ENCODE measurements around the gene RENBP.

DNA sequence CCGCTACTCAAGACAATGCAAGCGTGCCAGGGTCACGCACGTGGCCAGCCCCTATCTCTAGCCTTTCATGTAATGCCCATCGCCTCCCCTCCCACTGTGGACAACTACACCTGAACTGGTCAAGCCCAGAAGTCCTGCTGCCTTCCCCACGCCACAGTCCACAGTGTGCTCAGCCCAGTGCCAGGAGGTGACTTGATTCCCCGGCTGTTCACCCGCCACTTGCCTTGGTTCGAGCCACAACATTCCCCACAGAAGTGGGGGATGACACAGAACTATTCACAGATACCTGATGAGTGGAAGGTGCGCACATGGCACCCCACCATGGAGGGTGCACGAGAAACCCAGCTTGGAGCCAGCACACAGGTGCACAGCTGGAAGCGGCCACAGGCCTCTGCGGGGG, 25.2 kb downstream of the RENBP start:
- TF ChIP-seq POLR2AphosphoS5 (IDR thresholded peaks at IDR 0.05; ENCODE audit: low read depth, low read length) (no peak), TAF1 (IDR thresholded peaks at IDR 0.05; ENCODE audit: borderline replicate concordance, insufficient read depth, low read length) (no peak)

Measured in PFSK-1 (cell line).